HG03575 (cell line): ENCODE measurements around the gene PIGH.

ENCODE experiments used
- ATAC-seq: cut with Tn5 transposase; IDR thresholded peaks from one replicate; pipeline ENCODE4 v1.9.1; 2021; ENCODE audit not compliant: unreplicated experiment, insufficient number of reproducible peaks, low FRiP score; ENCODE audit errors: extremely low read depth

Gene PIGH

GRCh38 chr14:67577909-67578749, 21.9 kb downstream of the PIGH start:
- ATAC-seq = no peak

- ATAC-seq = no peak
These were observed 22.8 kb downstream of the PIGH start for GRCh38 chr14:67577181-67577808.

- no peak for ATAC-seq
These were observed 23.7 kb downstream of the PIGH start for GRCh38 chr14:67576216-67576955.

GRCh38 chr14:67575684-67576083, 24.4 kb downstream of the PIGH start:
- no peak for ATAC-seq

- no peak for ATAC-seq
These were observed 25.3 kb downstream of the PIGH start for GRCh38 chr14:67574806-67575205.

GRCh38 chr14:67574156-67574555, 25.9 kb downstream of the PIGH start:
- ATAC-seq = no peak

- ATAC-seq = no peak
These were observed 26.6 kb downstream of the PIGH start for GRCh38 chr14:67573228-67574010.

GRCh38 chr14:67572608-67573007, 27.5 kb downstream of the PIGH start:
- no peak for ATAC-seq

- no peak for ATAC-seq
These were observed 28.1 kb downstream of the PIGH start for GRCh38 chr14:67571991-67572323.

GRCh38 chr14:67571275-67571990, 28.6 kb downstream of the PIGH start:
- no peak for ATAC-seq

- ATAC-seq = no peak
These were observed 29.6 kb downstream of the PIGH start for GRCh38 chr14:67570453-67570852.

GRCh38 chr14:67569651-67570290, 30.3 kb downstream of the PIGH start:
- ATAC-seq = no peak

- no peak for ATAC-seq
These were observed 30.9 kb downstream of the PIGH start for GRCh38 chr14:67569011-67569650.

GRCh38 chr14:67567654-67568053, 32.4 kb downstream of the PIGH start:
- ATAC-seq = no peak

- ATAC-seq = no peak
These were observed 33.2 kb downstream of the PIGH start for GRCh38 chr14:67566908-67567307.

GRCh38 chr14:67564236-67564635, 35.8 kb downstream of the PIGH start:
- ATAC-seq = no peak

- no peak for ATAC-seq
These were observed 37.3 kb downstream of the PIGH start for GRCh38 chr14:67562776-67563150.
